ENCODE measurements around the gene DPH6. TPM values are rescaled to one million over a fixed set of nuclear protein-coding genes. Genes with fewer than 3 reads are reported as not detected.
A peak's percentile ranks its signal among the peaks of the same experiment; 100 is the strongest.

The DPH6 gene
- total RNA-seq, 2 donors from 2014 or later, result 29.8 to 35.6 TPM

DNA sequence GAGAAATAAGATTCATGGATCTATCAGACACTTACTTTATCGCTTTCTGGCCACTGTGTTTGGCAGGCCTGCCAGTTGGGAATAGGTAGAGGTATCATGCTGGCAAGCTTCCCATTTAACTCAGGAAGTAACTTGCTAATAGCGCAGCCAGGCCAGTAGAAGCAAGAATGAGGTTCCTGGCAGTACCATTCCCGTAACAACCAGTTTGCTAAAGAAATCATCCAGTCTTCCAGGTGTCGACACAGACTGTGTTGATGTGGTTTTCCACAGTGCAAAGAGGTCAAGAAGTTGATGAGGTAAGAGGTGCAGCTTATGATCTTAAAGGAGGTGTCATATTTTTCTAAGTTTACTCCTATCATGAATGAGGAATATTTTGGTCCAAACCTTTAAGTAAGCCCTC is 46.2 kb downstream of the DPH6 start:
- Mint-ChIP-seq H3K36me3 (ENCODE audit: low read depth) (no peaks in the 10 kb centered on the region), H3K9me3 (no peaks in the 10 kb centered on the region), H3K4me1 (no peaks in the 10 kb centered on the region), H3K27ac (no peak overlapping the region), H3K4me3 (no peak overlapping the region), H3K27me3 (ENCODE audit: insufficient read depth) (no peaks in the 10 kb centered on the region)
- Histone ChIP-seq H3K27me3 (ENCODE audit: control insufficient read depth, insufficient read depth, low read length, poor library complexity, severe bottlenecking) (no peaks in the 10 kb centered on the region), H3K4me3 (ENCODE audit: low read length) (no peak overlapping the region), H3K9me3 (ENCODE audit: control insufficient read depth, low read length) (no peaks in the 10 kb centered on the region), H3K4me1 (ENCODE audit: control insufficient read depth, insufficient read depth, low read length) (no peaks in the 10 kb centered on the region), H3K36me3 (ENCODE audit: control insufficient read depth, insufficient read depth, low read length) (no peaks in the 10 kb centered on the region), H3K9ac (ENCODE audit: extremely low read depth, low read length, poor library complexity, severe bottlenecking) (no peak overlapping the region), H3K27ac (ENCODE audit: low read depth, low read length) (no peak overlapping the region)
- peak; percentile 40 for DNase-seq
- TF ChIP-seq CTCF (conservative IDR thresholded peaks at IDR 0.05), result no peak
- WGBS, 2 experiments (ENCODE audit: insufficient coverage in 1 of 2, insufficient read length in 1 of 2), result 95 to 96% methylated on average over 4 of the region's 4 CpGs

- peaks cover 3% of the 10 kb centered on the region for H3K4me1 Mint-ChIP-seq
- no peak for TF ChIP-seq CTCF (conservative IDR thresholded peaks at IDR 0.05)
- H3K4me3 ChIP-seq (ENCODE audit: low read length), result no peak overlapping the region
- no peaks in the 10 kb centered on the region for H3K27me3 ChIP-seq (ENCODE audit: control insufficient read depth, insufficient read depth, low read length, poor library complexity, severe bottlenecking)
- no peaks in the 10 kb centered on the region for H3K4me1 ChIP-seq (ENCODE audit: control insufficient read depth, insufficient read depth, low read length)
- H3K36me3 Mint-ChIP-seq (ENCODE audit: low read depth), result no peaks in the 10 kb centered on the region
- no peaks in the 10 kb centered on the region for H3K36me3 ChIP-seq (ENCODE audit: control insufficient read depth, insufficient read depth, low read length)
- no peak overlapping the region for H3K27ac ChIP-seq (ENCODE audit: low read depth, low read length)
- H3K27ac Mint-ChIP-seq, result no peak overlapping the region
- H3K27me3 Mint-ChIP-seq (ENCODE audit: insufficient read depth), result no peaks in the 10 kb centered on the region
- H3K9me3 Mint-ChIP-seq, result no peaks in the 10 kb centered on the region
- DNase-seq, result no peak
- no peak overlapping the region for H3K9ac ChIP-seq (ENCODE audit: extremely low read depth, low read length, poor library complexity, severe bottlenecking)
- H3K4me3 Mint-ChIP-seq, result no peak overlapping the region
- H3K9me3 ChIP-seq (ENCODE audit: control insufficient read depth, low read length), result no peaks in the 10 kb centered on the region
Observed at GRCh38 chr15:35496585-35496984, 49.4 kb downstream of the DPH6 start.

DNA sequence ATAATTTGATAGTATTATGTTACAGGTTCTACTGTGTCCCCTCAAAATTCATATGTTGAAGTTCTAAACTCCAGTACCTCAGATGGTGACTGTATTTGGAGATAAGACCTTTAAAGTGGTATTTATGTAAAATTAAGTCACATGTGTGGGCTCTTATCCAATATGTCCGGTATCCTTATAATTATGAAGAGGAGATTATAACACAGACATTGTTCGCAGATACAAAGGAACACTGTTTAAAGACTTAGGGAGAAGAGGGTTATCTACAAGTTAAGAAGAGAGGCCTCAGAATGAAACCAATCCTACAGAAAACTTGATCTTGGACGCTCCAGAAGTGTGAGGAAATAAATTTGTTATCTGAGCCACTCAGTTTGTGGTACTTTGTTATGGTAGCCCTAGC is 50.9 kb downstream of the DPH6 start:
- H3K27ac Mint-ChIP-seq, result no peak overlapping the region
- H3K4me1 Mint-ChIP-seq, result peaks cover 3% of the 10 kb centered on the region
- 90 to 94% methylated on average over 3 of the region's 3 CpGs for WGBS, 2 experiments (ENCODE audit: insufficient coverage in 1 of 2, insufficient read length in 1 of 2)

More for the DNA sequence above, 50.9 kb downstream of the DPH6 start:
- Histone ChIP-seq H3K27ac (ENCODE audit: low read depth, low read length) (no peak overlapping the region), H3K9me3 (ENCODE audit: control insufficient read depth, low read length) (peaks cover 10% of the 10 kb centered on the region), H3K36me3 (ENCODE audit: control insufficient read depth, insufficient read depth, low read length) (peaks cover 2% of the 10 kb centered on the region), H3K27me3 (ENCODE audit: control insufficient read depth, insufficient read depth, low read length, poor library complexity, severe bottlenecking) (no peaks in the 10 kb centered on the region), H3K4me1 (ENCODE audit: control insufficient read depth, insufficient read depth, low read length) (no peaks in the 10 kb centered on the region), H3K4me3 (ENCODE audit: low read length) (no peak overlapping the region), H3K9ac (ENCODE audit: extremely low read depth, low read length, poor library complexity, severe bottlenecking) (no peak overlapping the region)
- TF ChIP-seq CTCF (conservative IDR thresholded peaks at IDR 0.05), result no peak
- no peak for DNase-seq
- peaks cover 3% of the 10 kb centered on the region for H3K9me3 Mint-ChIP-seq
- no peaks in the 10 kb centered on the region for H3K27me3 Mint-ChIP-seq (ENCODE audit: insufficient read depth)
- H3K36me3 Mint-ChIP-seq (ENCODE audit: low read depth), result peaks cover 10% of the 10 kb centered on the region
- H3K4me3 Mint-ChIP-seq, result no peak overlapping the region
